HFFc6 (cell line): ENCODE results near the gene SCN4A. TPM values are rescaled to one million over a fixed set of nuclear protein-coding genes. Genes with fewer than 3 reads are reported as not detected.

Experiments
- DNase-seq: peaks from one replicate; pipeline ENCODE4 v3.0.0-alpha.2; 2018
- H3K27ac Mint-ChIP-seq: 2 replicates; pipeline ENCODE4 v1.8.0; 2020; ENCODE audit warnings: mild to moderate bottlenecking, mixed read lengths
- H3K27me3 Mint-ChIP-seq: 2 replicates; pipeline ENCODE4 v1.8.0; 2021; ENCODE audit warnings: mild to moderate bottlenecking, moderate library complexity, mixed read lengths; ENCODE audit not compliant: insufficient read depth
- H3K36me3 Mint-ChIP-seq: 2 replicates; pipeline ENCODE4 v1.8.0; 2021; ENCODE audit warnings: low read depth, mixed read lengths
- H3K4me1 Mint-ChIP-seq: 2 replicates; pipeline ENCODE4 v1.8.0; 2020; ENCODE audit warnings: low read depth, mixed read lengths
- H3K4me3 Mint-ChIP-seq: 2 replicates; pipeline ENCODE4 v1.8.0; 2020; ENCODE audit warnings: mild to moderate bottlenecking, moderate library complexity, mixed read lengths
- H3K9me3 Mint-ChIP-seq: 2 replicates; pipeline ENCODE4 v1.8.0; 2020; ENCODE audit warnings: mild to moderate bottlenecking, mixed read lengths
- CTCF ChIP-seq: fragments of 200-600 bp; sonication (generic); IDR thresholded peaks from 2 replicates; pipeline ENCODE4 v1.5.0; 2021; ENCODE audit warnings: antibody characterized with exemption, mild to moderate bottlenecking
- total RNA-seq, 6 experiments: library from RNA; stranded (reverse); fragmentation: NEBNext Ultra II Directional; extraction: Animal tissue kit (Norgen Biotek cat#: 25700); gene quantifications; 2 replicates in 1 of 6; 3 replicates in 5 of 6; pipeline ENCODE4 v1.2.3, GENCODE V29; 2021

The SCN4A gene
- total RNA-seq, 6 experiments from 2014 or later = not detected

- H3K4me3 Mint-ChIP-seq = no peak overlapping the region
- no peaks in the 10 kb centered on the region for H3K36me3 Mint-ChIP-seq
- peaks cover 27% of the 10 kb centered on the region for H3K27me3 Mint-ChIP-seq
- no peak for TF ChIP-seq CTCF
- H3K4me1 Mint-ChIP-seq = no peaks in the 10 kb centered on the region
- H3K9me3 Mint-ChIP-seq = no peaks in the 10 kb centered on the region
- no peak overlapping the region for H3K27ac Mint-ChIP-seq
- DNase-seq = no peak
Measured at GRCh38 chr17:63934183-63935112, 38.3 kb downstream of the SCN4A start.

GRCh38 chr17:63933598-63933997 is 39.1 kb downstream of the SCN4A start:
- H3K27ac Mint-ChIP-seq = no peak overlapping the region
- peaks cover 27% of the 10 kb centered on the region for H3K27me3 Mint-ChIP-seq
- no peaks in the 10 kb centered on the region for H3K4me1 Mint-ChIP-seq
- no peaks in the 10 kb centered on the region for H3K9me3 Mint-ChIP-seq
- no peak for TF ChIP-seq CTCF
- no peaks in the 10 kb centered on the region for H3K36me3 Mint-ChIP-seq
- no peak for DNase-seq
- no peak overlapping the region for H3K4me3 Mint-ChIP-seq

- no peaks in the 10 kb centered on the region for H3K4me1 Mint-ChIP-seq
- H3K27ac Mint-ChIP-seq = no peak overlapping the region
- H3K27me3 Mint-ChIP-seq = peaks cover 27% of the 10 kb centered on the region
- DNase-seq = no peak
- H3K4me3 Mint-ChIP-seq = no peak overlapping the region
- no peaks in the 10 kb centered on the region for H3K9me3 Mint-ChIP-seq
- H3K36me3 Mint-ChIP-seq = no peaks in the 10 kb centered on the region
- no peak for TF ChIP-seq CTCF
Measured at GRCh38 chr17:63932721-63933120, 40.0 kb downstream of the SCN4A start.

- no peak for TF ChIP-seq CTCF
- no peak for DNase-seq
- Mint-ChIP-seq H3K36me3 (no peaks in the 10 kb centered on the region), H3K27me3 (peaks cover 24% of the 10 kb centered on the region), H3K4me3 (no peak within 1 kb of the TSS), H3K27ac (peak within 1 kb of the TSS; percentile 33; the same call in 1 of the 2 replicates), H3K4me1 (no peaks in the 10 kb centered on the region), H3K9me3 (no peaks in the 10 kb centered on the region)
Measured at GRCh38 chr17:63931981-63932561, 40.6 kb downstream of the SCN4A start, which contains the start of gene CD79B. CD79B (minus strand) TSS chr17:63932331; CDS start chr17:63932261, 70 bp downstream.

GRCh38 chr17:63930951-63931575 is 41.7 kb downstream of the SCN4A start:
- no peaks in the 10 kb centered on the region for H3K4me1 Mint-ChIP-seq
- H3K27me3 Mint-ChIP-seq = peaks cover 21% of the 10 kb centered on the region
- no peak for DNase-seq
- no peak overlapping the region for H3K4me3 Mint-ChIP-seq
- no peaks in the 10 kb centered on the region for H3K36me3 Mint-ChIP-seq
- no peak for TF ChIP-seq CTCF
- peak overlapping the region; percentile 33; the same call in 1 of the 2 replicates for H3K27ac Mint-ChIP-seq
- H3K9me3 Mint-ChIP-seq = no peaks in the 10 kb centered on the region
